ENCODE results near the gene GRID1.

- TF ChIP-seq EZH2 (IDR thresholded peaks at IDR 0.05; ENCODE audit: insufficient read depth, poor library complexity, severe bottlenecking): no peak
- no peak for TF ChIP-seq EZH2phosphoT487 (IDR thresholded peaks at IDR 0.05; ENCODE audit: insufficient read depth, low read depth)
Measured at GRCh38 chr10:86188326-86188725, 178.3 kb downstream of the GRID1 start.
